Measurements from ENCODE around the gene OR2AG1.

The OR2AG1 gene

GRCh38 chr11:6736495-6737121, 46.2 kb upstream of the OR2AG1 start:
- H3K36me3 ChIP-seq (ENCODE audit: control insufficient read depth in 1 of 2, insufficient read depth in 2 of 2, low read depth in 1 of 2, low read length in 2 of 2), result no peaks in the 10 kb centered on the region
- H3K27me3 ChIP-seq (ENCODE audit: control insufficient read depth in 1 of 2, insufficient read depth in 1 of 2, low read length in 2 of 2), result peaks cover 0 to 4% of the 10 kb centered on the region in 2 experiments
- H2AFZ ChIP-seq (ENCODE audit: low read depth, low read length), result no peak overlapping the region
- no peak overlapping the region for H2AK5ac ChIP-seq (ENCODE audit: low read length, severe bottlenecking)
- H3K14ac ChIP-seq (ENCODE audit: low read length in 2 of 2), result no peak overlapping the region
- H2BK120ac ChIP-seq (ENCODE audit: low read depth, low read length), result no peak overlapping the region
- no peak overlapping the region for H4K8ac ChIP-seq (ENCODE audit: low read length)
- H3K9me3 ChIP-seq (ENCODE audit: control insufficient read depth, low read length), result no peaks in the 10 kb centered on the region
- no peak overlapping the region for H2BK12ac ChIP-seq (ENCODE audit: low read length in 2 of 2)
- H3K79me1 ChIP-seq (replicated peaks; ENCODE audit: low read length, poor library complexity, severe bottlenecking), result no peaks in the 10 kb centered on the region
- no peak overlapping the region for H3K23ac ChIP-seq (ENCODE audit: low read length in 2 of 2)
- no peak overlapping the region for H2BK15ac ChIP-seq (ENCODE audit: low read depth, poor library complexity, severe bottlenecking)
- no peak overlapping the region for H3K4ac ChIP-seq (ENCODE audit: low read depth in 1 of 2, low read length in 2 of 2)
- H2BK5ac ChIP-seq (ENCODE audit: low read depth, low read length, poor library complexity, severe bottlenecking), result no peak overlapping the region
- no peak overlapping the region for H3K9ac ChIP-seq (ENCODE audit: low read length)
- H3K4me2 ChIP-seq (ENCODE audit: low read length, poor library complexity, severe bottlenecking), result no peak overlapping the region
- no peak overlapping the region for H3K27ac ChIP-seq (ENCODE audit: low read length, poor library complexity, severe bottlenecking)
- WGBS, result 72% methylated on average over 3 of the region's 3 CpGs
- no peak overlapping the region for H4K91ac ChIP-seq (ENCODE audit: low read length)
- H3K4me1 ChIP-seq (ENCODE audit: control insufficient read depth, insufficient read depth, low read depth, low read length), result no peaks in the 10 kb centered on the region
- H3K18ac ChIP-seq (ENCODE audit: low read depth in 1 of 2, low read length in 2 of 2), result no peak overlapping the region
- no peak overlapping the region for H3K4me3 ChIP-seq (ENCODE audit: insufficient read depth in 1 of 2, low read depth in 1 of 2, low read length in 2 of 2)
- DNase-seq, result no peak

GRCh38 chr11:6737872-6738466, 44.9 kb upstream of the OR2AG1 start:
- Histone ChIP-seq H2AFZ (ENCODE audit: low read depth, low read length) (no peak overlapping the region), H2BK120ac (ENCODE audit: low read depth, low read length) (no peak overlapping the region), H3K27me3 (ENCODE audit: control insufficient read depth in 1 of 2, insufficient read depth in 1 of 2, low read length in 2 of 2) (peaks cover 0 to 4% of the 10 kb centered on the region in 2 experiments), H3K14ac (ENCODE audit: low read length in 2 of 2) (no peak overlapping the region), H3K4me3 (ENCODE audit: insufficient read depth in 1 of 2, low read depth in 1 of 2, low read length in 2 of 2) (no peak overlapping the region), H4K8ac (ENCODE audit: low read length) (no peak overlapping the region), H2BK5ac (ENCODE audit: low read depth, low read length, poor library complexity, severe bottlenecking) (no peak overlapping the region), H3K36me3 (ENCODE audit: control insufficient read depth in 1 of 2, insufficient read depth in 2 of 2, low read depth in 1 of 2, low read length in 2 of 2) (no peaks in the 10 kb centered on the region), H3K4me1 (ENCODE audit: control insufficient read depth, insufficient read depth, low read depth, low read length) (no peaks in the 10 kb centered on the region), H3K27ac (ENCODE audit: low read length, poor library complexity, severe bottlenecking) (no peak overlapping the region), H3K23ac (ENCODE audit: low read length in 2 of 2) (no peak overlapping the region), H3K9ac (ENCODE audit: low read length) (no peak overlapping the region), H2AK5ac (ENCODE audit: low read length, severe bottlenecking) (no peak overlapping the region), H2BK12ac (ENCODE audit: low read length in 2 of 2) (no peak overlapping the region), H3K18ac (ENCODE audit: low read depth in 1 of 2, low read length in 2 of 2) (no peak overlapping the region), H4K91ac (ENCODE audit: low read length) (no peak overlapping the region), H3K79me1 (replicated peaks; ENCODE audit: low read length, poor library complexity, severe bottlenecking) (no peaks in the 10 kb centered on the region), H3K4ac (ENCODE audit: low read depth in 1 of 2, low read length in 2 of 2) (no peak overlapping the region), H3K9me3 (ENCODE audit: control insufficient read depth, low read length) (no peaks in the 10 kb centered on the region), H2BK15ac (ENCODE audit: low read depth, poor library complexity, severe bottlenecking) (no peak overlapping the region), H3K4me2 (ENCODE audit: low read length, poor library complexity, severe bottlenecking) (no peak overlapping the region)
- peak; percentile 51 for DNase-seq
- 39% methylated on average over 2 of the region's 2 CpGs for WGBS

GRCh38 chr11:6738590-6738989, 44.2 kb upstream of the OR2AG1 start:
- Histone ChIP-seq H3K4ac (ENCODE audit: low read depth in 1 of 2, low read length in 2 of 2) (no peak overlapping the region), H3K23ac (ENCODE audit: low read length in 2 of 2) (peak overlapping the region in 1 of 2 experiments; percentile 52), H3K9me3 (ENCODE audit: control insufficient read depth, low read length) (no peaks in the 10 kb centered on the region)

GRCh38 chr11:6742260-6742659, 40.6 kb upstream of the OR2AG1 start:
- H3K14ac ChIP-seq (ENCODE audit: low read length in 2 of 2), result no peak overlapping the region
- H3K4me2 ChIP-seq (ENCODE audit: low read length, poor library complexity, severe bottlenecking), result no peak overlapping the region
- H4K91ac ChIP-seq (ENCODE audit: low read length), result no peak overlapping the region
- H2BK5ac ChIP-seq (ENCODE audit: low read depth, low read length, poor library complexity, severe bottlenecking), result no peak overlapping the region
- no peak overlapping the region for H2AK5ac ChIP-seq (ENCODE audit: low read length, severe bottlenecking)
- H3K27ac ChIP-seq (ENCODE audit: low read length, poor library complexity, severe bottlenecking), result no peak overlapping the region
- no peak overlapping the region for H3K23ac ChIP-seq (ENCODE audit: low read length in 2 of 2)
- no peak overlapping the region for H3K18ac ChIP-seq (ENCODE audit: low read depth in 1 of 2, low read length in 2 of 2)
- no peak overlapping the region for H2BK15ac ChIP-seq (ENCODE audit: low read depth, poor library complexity, severe bottlenecking)
- no peak overlapping the region for H2AFZ ChIP-seq (ENCODE audit: low read depth, low read length)
- H3K9me3 ChIP-seq (ENCODE audit: control insufficient read depth, low read length), result no peaks in the 10 kb centered on the region
- no peak for DNase-seq
- no peak overlapping the region for H3K4ac ChIP-seq (ENCODE audit: low read depth in 1 of 2, low read length in 2 of 2)
- H3K4me1 ChIP-seq (ENCODE audit: control insufficient read depth, insufficient read depth, low read depth, low read length), result no peaks in the 10 kb centered on the region
- H3K4me3 ChIP-seq (ENCODE audit: insufficient read depth in 1 of 2, low read depth in 1 of 2, low read length in 2 of 2), result no peak overlapping the region
- no peak overlapping the region for H3K9ac ChIP-seq (ENCODE audit: low read length)
- H2BK12ac ChIP-seq (ENCODE audit: low read length in 2 of 2), result no peak overlapping the region
- H2BK120ac ChIP-seq (ENCODE audit: low read depth, low read length), result no peak overlapping the region
- H3K27me3 ChIP-seq (ENCODE audit: control insufficient read depth in 1 of 2, insufficient read depth in 1 of 2, low read length in 2 of 2), result peaks cover 0 to 4% of the 10 kb centered on the region in 2 experiments
- no peak overlapping the region for H4K8ac ChIP-seq (ENCODE audit: low read length)
- H3K79me1 ChIP-seq (replicated peaks; ENCODE audit: low read length, poor library complexity, severe bottlenecking), result no peaks in the 10 kb centered on the region
- H3K36me3 ChIP-seq (ENCODE audit: control insufficient read depth in 1 of 2, insufficient read depth in 2 of 2, low read depth in 1 of 2, low read length in 2 of 2), result no peaks in the 10 kb centered on the region
- 68% methylated on average over 7 of the region's 7 CpGs for WGBS

More at GRCh38 chr11:6738590-6738989, 44.2 kb upstream of the OR2AG1 start:
- Histone ChIP-seq H3K27me3 (ENCODE audit: control insufficient read depth in 1 of 2, insufficient read depth in 1 of 2, low read length in 2 of 2) (peaks cover 0 to 4% of the 10 kb centered on the region in 2 experiments), H2BK12ac (ENCODE audit: low read length in 2 of 2) (no peak overlapping the region), H2AK5ac (ENCODE audit: low read length, severe bottlenecking) (no peak overlapping the region), H3K27ac (ENCODE audit: low read length, poor library complexity, severe bottlenecking) (no peak overlapping the region), H2BK120ac (ENCODE audit: low read depth, low read length) (no peak overlapping the region), H3K36me3 (ENCODE audit: control insufficient read depth in 1 of 2, insufficient read depth in 2 of 2, low read depth in 1 of 2, low read length in 2 of 2) (no peaks in the 10 kb centered on the region), H3K9ac (ENCODE audit: low read length) (no peak overlapping the region), H4K8ac (ENCODE audit: low read length) (no peak overlapping the region), H2BK15ac (ENCODE audit: low read depth, poor library complexity, severe bottlenecking) (no peak overlapping the region), H3K4me2 (ENCODE audit: low read length, poor library complexity, severe bottlenecking) (no peak overlapping the region), H3K4me3 (ENCODE audit: insufficient read depth in 1 of 2, low read depth in 1 of 2, low read length in 2 of 2) (no peak overlapping the region), H3K18ac (ENCODE audit: low read depth in 1 of 2, low read length in 2 of 2) (no peak overlapping the region), H2AFZ (ENCODE audit: low read depth, low read length) (no peak overlapping the region), H3K4me1 (ENCODE audit: control insufficient read depth, insufficient read depth, low read depth, low read length) (no peaks in the 10 kb centered on the region), H3K79me1 (replicated peaks; ENCODE audit: low read length, poor library complexity, severe bottlenecking) (no peaks in the 10 kb centered on the region), H2BK5ac (ENCODE audit: low read depth, low read length, poor library complexity, severe bottlenecking) (no peak overlapping the region), H4K91ac (ENCODE audit: low read length) (no peak overlapping the region), H3K14ac (ENCODE audit: low read length in 2 of 2) (no peak overlapping the region)
- WGBS, result 100% methylated on average over 1 of the region's 1 CpG
- DNase-seq, result no peak
